HG03039 (cell line): Measurements from ENCODE around the gene TOX3.

Experiments
- ATAC-seq: cut with Tn5 transposase; IDR thresholded peaks from one replicate; pipeline ENCODE4 v1.9.1; 2021; ENCODE audit warnings: mild to moderate bottlenecking, moderate library complexity; ENCODE audit not compliant: unreplicated experiment

The TOX3 gene

GRCh38 chr16:52547004-52547833, at the start of gene TOX3:
Gene TOX3, minus strand, starts transcription at chr16:52547143. Its CDS starts 420 bp downstream, at chr16:52546723.
- ATAC-seq = no peak

GRCh38 chr16:52592778-52593177, 45.8 kb upstream of the TOX3 start:
- no peak for ATAC-seq

DNA sequence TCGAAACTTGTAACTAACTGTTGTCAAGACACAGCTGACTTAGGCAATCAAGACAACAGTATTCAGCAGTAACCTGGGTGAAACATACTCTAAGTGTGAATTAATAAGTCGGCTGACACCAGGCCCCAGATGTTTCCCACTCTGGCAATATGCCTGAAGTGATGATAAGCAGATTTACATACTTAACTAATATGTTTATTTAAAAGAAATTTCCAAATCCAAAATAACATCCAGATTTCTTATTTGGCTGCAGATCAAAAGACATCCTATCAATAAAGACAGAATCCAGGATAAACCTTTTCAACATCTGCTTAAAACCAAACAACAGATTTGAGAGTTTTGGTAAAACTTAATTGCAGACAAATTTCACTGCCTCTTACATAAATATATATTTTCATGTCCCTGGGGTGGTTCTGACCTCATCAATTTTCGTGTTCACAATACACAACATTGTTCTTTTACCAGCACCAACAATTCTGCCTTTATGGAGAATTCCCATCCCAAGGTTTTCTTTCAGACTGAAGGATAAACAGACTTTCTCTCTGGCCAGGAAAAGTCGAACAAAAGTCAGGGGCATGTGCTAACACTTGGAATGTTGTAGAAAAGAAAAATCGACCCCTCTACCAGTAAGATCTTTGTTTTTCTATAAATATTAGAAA, 45.1 kb upstream of the TOX3 start:
- ATAC-seq = no peak

DNA sequence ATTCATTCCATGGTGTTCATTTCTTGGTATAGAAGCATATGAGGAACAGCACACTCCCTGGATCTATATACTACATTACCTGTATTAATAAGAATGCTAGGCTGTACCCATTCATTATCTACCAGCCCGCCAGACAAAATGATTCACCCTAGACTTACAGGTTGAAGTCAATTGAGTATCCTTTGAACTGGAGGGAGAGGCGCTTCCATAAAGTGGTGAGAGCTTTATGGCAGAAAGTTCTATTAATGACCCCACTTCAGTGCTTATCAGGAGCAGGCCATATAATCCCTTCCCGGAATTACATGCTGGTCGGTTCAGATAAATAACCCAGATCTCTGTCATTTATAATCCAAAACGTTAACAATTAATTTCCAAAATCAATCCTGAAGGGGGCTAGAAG, 44.5 kb upstream of the TOX3 start:
- ATAC-seq = no peak

GRCh38 chr16:52586159-52586558, 39.2 kb upstream of the TOX3 start:
- ATAC-seq = no peak

- no peak for ATAC-seq
These were observed 37.7 kb upstream of the TOX3 start for GRCh38 chr16:52584354-52585320.

DNA sequence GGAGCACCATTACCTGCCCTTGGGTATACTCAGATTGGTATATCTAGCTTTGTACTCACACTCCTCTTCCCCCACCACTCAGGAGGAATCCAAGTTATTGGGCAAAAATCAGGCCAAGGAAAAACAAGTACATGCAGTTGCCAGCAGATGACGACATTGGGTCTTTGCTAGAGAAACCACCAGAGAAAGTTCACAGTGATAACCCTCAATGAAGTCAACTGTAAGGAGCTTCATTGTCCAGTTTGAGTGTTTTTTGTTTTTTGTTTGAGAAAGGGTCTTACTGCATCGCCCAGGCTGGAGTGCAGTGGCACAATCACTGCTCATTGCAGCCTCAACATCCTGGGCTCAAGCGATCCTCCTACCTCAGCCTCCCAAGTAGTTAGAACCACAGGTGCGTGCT, 34.6 kb upstream of the TOX3 start:
- ATAC-seq = no peak

GRCh38 chr16:52580488-52580887, 33.5 kb upstream of the TOX3 start:
- no peak for ATAC-seq

DNA sequence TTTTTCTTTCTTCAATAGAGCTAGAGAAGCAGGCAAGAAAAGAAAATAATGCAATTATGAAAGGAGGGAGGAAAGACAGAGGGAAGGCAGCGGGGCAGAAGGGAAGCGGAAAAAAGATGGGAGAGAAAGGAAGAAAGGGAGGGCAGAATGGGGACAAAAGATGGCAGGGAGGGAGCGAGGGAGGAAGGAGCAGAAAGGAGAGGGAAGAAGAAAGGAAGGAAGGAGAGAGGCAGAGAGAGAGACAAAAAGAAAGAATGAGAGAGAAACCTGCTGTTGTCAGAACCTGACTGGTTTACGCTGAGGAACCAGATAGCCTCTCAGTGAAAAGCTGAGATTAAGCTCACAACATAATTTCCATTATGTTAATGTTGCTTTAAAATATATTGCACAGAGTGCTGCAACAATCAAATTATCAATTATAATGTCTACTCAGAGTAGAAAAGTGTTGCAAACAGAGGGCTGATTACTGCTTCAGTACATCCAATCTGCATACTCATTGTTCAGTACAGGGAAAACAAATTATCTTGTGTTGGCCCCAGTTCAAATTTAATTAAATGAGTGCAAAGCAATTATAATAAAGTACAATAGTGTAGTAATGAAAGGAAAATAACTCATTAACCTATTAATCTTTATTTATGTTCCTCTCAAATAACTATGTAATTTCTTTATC, 32.0 kb upstream of the TOX3 start:
- no peak for ATAC-seq

GRCh38 chr16:52578007-52578828, 31.3 kb upstream of the TOX3 start:
- no peak for ATAC-seq

DNA sequence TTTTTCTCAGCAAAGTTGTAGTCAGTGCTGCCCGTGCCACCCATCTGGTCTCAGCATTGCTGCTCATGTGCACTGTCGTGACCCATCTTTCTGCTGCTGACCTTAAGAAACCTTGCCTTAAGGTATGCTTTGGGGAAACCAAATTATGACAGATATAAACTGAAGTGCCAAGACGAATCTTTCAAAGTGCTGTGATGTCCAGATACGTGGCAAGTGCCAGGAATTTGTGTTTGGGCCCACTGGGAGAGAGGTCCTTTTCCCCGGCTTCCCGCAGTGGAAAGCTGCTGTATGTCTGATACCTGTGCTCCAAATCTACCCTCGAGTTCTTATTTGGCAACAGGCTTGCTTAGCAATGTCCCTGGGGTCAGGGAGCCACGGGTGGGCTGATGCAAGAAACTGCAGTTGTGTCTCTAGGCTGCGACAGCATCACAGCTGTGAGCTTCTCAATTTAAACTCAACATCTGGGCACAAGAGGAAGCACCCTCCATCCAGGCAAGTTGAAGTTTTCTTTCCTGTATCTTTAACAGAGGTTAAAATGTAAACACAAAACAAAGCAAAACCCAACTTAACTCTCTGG, 30.3 kb upstream of the TOX3 start:
- ATAC-seq = no peak

DNA sequence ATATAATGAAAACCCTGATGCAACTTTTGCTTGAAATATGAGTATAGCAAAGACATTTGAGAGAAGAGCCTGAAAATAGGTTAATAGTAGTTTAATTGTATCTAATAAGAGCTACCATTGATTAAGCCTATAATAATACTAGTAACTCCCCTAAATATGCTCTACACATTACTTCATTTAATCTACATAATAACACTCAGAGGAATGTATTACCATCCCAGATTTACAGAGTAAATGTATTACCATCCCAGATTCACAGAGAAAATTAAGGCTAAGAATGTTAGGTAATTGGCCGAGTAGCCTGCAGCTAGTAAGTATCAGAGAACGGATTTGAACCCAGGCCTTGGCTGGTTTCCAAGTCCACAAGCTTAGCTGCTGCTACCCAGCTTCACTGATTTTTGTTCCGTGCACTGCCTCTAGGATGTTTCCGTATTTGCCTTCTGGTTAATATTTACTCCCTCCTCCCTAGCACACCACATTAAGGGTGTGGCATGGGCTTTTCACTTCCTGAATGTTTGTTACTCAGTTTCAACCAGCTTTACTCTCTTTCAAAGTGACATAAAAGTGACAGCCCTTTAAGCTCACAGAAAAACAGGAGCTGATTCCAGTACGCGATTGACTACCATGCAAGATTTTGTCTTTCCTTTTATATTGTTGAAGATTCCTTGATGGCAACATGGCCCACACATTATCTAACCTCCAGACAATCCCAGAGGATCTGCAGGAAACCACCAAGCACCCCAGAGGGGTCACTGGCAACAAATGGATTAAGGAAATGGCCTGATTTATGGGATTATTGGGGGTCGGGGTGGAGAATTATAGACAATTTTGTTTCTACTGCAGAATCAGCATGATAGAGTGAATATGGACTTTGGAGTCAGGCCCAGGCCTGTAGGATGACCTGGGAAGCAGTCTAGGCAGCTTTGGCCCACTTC, 26.7 kb upstream of the TOX3 start:
- ATAC-seq = no peak

DNA sequence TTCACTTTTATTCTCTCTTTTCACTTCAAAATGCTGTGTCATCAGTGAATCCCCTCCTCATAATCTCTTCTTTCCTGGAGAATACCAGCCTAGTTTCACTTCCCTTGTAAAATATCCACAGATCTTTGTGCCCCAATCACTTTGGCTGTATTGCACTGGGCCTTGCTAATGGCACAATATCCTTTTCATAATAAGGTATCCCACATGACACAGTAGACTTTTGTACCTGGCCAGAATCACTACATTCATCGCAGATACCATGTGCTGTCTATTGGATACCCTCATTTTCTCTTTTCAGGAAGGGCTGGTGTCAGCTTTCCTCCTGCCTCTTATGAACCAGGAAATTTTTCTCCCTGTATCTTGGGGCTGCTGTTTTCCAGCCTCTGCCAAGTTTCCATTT, 25.7 kb upstream of the TOX3 start:
- no peak for ATAC-seq

GRCh38 chr16:52570495-52571091, 23.6 kb upstream of the TOX3 start:
- no peak for ATAC-seq

DNA sequence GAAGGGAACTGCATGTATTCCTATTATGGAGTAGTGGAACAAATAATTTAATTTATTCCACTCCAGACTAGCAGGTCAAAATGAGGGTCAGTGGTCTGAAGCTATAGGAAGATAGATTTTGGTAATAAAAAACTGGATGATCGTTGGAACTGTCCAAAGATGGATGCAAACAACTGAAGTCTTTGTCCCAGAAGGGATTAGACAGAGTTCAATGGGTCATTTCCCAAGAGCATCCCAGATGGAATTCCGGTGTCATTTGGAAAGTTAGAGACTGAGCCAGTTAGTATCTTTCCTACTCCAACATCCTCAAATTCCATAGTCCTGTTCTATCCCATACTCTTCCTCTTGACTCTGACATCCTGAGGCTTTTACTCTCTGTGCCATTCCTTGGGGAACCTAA, 22.8 kb upstream of the TOX3 start:
- no peak for ATAC-seq

DNA sequence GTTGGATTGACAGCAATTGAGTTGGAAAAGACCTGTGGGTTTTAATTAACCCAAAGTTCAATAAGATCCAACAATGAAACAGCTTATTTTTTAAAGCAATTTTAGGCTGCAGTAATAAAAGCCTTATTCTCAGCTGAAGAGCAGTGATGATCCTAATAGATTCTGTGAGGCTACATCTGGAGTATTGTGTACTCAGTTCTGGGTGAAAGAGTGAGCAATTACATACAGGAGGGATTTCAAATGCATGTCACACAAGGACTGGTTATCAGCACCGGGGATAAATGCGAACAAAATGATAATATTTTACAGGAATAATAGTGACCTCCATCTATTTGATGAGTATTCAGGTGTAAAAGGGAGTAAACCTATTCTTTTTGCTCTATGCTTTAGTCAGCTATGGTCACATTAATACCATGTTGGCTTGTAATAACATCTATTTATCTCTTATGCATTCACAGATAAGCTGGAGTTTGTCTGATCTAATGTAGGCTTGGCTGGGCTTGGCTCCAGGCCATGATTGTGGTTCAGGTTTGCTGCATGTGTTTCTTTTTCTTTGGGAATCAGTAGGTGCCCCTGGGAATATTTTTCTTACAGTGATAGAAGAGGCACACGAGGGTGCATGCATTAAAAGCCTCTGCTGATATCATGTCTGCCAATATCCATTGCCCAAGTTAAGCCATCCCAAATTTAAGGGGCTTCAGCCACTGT, 22.2 kb upstream of the TOX3 start:
- no peak for ATAC-seq

- ATAC-seq = no peak
These were observed 21.6 kb upstream of the TOX3 start for GRCh38 chr16:52568495-52568894.
